ENCODE results near the gene C1QTNF2. TPM values are rescaled to one million over a fixed set of nuclear protein-coding genes. Genes with fewer than 3 reads are reported as not detected.
A peak's percentile ranks its signal among the peaks of the same experiment; 100 is the strongest.
"Not testable (repeated sequence)": the region's sequence is repeated elsewhere in the genome, so short reads cannot be mapped to it uniquely, and the experiment has no call there.

C1QTNF2 gene
- total and polyA plus RNA-seq, 2 donors, result 4.0 to 17.1 TPM

- WGBS, result 55% methylated on average over 6 of the region's 6 CpGs
- no peak overlapping the region for H3K27ac ChIP-seq (ENCODE audit: low read depth)
- H3K4me1 ChIP-seq (ENCODE audit: insufficient read depth), result no peaks in the 10 kb centered on the region
- DNase-seq (ENCODE audit: extremely low spot score), result no peak
- H3K36me3 ChIP-seq (ENCODE audit: insufficient read depth), result no peaks in the 10 kb centered on the region
- no peak overlapping the region for H3K4me3 ChIP-seq (ENCODE audit: low read depth, low read length)
These were observed 23.0 kb downstream of the C1QTNF2 start for GRCh38 chr5:160347448-160347847.

- H3K27ac ChIP-seq (ENCODE audit: low read depth), result no peak overlapping the region
- no peak for DNase-seq (ENCODE audit: extremely low spot score)
- no peaks in the 10 kb centered on the region for H3K4me1 ChIP-seq (ENCODE audit: insufficient read depth)
- 64% methylated on average over 4 of the region's 4 CpGs for WGBS
- H3K36me3 ChIP-seq (ENCODE audit: insufficient read depth), result no peaks in the 10 kb centered on the region
- no peak overlapping the region for H3K4me3 ChIP-seq (ENCODE audit: low read depth, low read length)
These were observed 27.9 kb downstream of the C1QTNF2 start for GRCh38 chr5:160342413-160342941.

GRCh38 chr5:160341309-160341870 lies 29.0 kb downstream of the C1QTNF2 start:
- no peak for DNase-seq (ENCODE audit: extremely low spot score)
- H3K4me1 ChIP-seq (ENCODE audit: insufficient read depth), result no peaks in the 10 kb centered on the region
- peak overlapping the region; percentile 3 for H3K27ac ChIP-seq (ENCODE audit: low read depth)
- H3K4me3 ChIP-seq (ENCODE audit: low read depth, low read length), result no peak overlapping the region
- 66% methylated on average over 6 of the region's 6 CpGs for WGBS
- no peaks in the 10 kb centered on the region for H3K36me3 ChIP-seq (ENCODE audit: insufficient read depth)

- not testable (repeated sequence) for DNase-seq (ENCODE audit: extremely low spot score); H3K4me1 ChIP-seq (ENCODE audit: insufficient read depth); H3K4me3 ChIP-seq (ENCODE audit: low read depth, low read length); H3K27ac ChIP-seq (ENCODE audit: low read depth); H3K36me3 ChIP-seq (ENCODE audit: insufficient read depth)
These were observed 29.9 kb downstream of the C1QTNF2 start for GRCh38 chr5:160340513-160340912.

- WGBS, result 78% methylated on average over 10 of the region's 10 CpGs
- no peak for DNase-seq (ENCODE audit: extremely low spot score)
- Histone ChIP-seq H3K4me3 (ENCODE audit: low read depth, low read length) (no peak overlapping the region), H3K4me1 (ENCODE audit: insufficient read depth) (no peaks in the 10 kb centered on the region), H3K27ac (ENCODE audit: low read depth) (no peak overlapping the region), H3K36me3 (ENCODE audit: insufficient read depth) (no peaks in the 10 kb centered on the region)
These were observed 30.9 kb downstream of the C1QTNF2 start for GRCh38 chr5:160339406-160340130.

GRCh38 chr5:160334716-160335115 lies 35.7 kb downstream of the C1QTNF2 start:
- not testable (repeated sequence) for H3K4me3 ChIP-seq (ENCODE audit: low read depth, low read length); H3K4me1 ChIP-seq (ENCODE audit: insufficient read depth); H3K27ac ChIP-seq (ENCODE audit: low read depth); H3K36me3 ChIP-seq (ENCODE audit: insufficient read depth); DNase-seq (ENCODE audit: extremely low spot score)
- WGBS, result 83% methylated on average over 3 of the region's 3 CpGs

- Histone ChIP-seq H3K36me3 (ENCODE audit: insufficient read depth) (no peaks in the 10 kb centered on the region), H3K4me1 (ENCODE audit: insufficient read depth) (no peaks in the 10 kb centered on the region), H3K4me3 (ENCODE audit: low read depth, low read length) (no peak overlapping the region), H3K27ac (ENCODE audit: low read depth) (no peak overlapping the region)
- DNase-seq (ENCODE audit: extremely low spot score), result no peak
- 85% methylated on average over 3 of the region's 3 CpGs for WGBS
These were observed 36.7 kb downstream of the C1QTNF2 start for GRCh38 chr5:160333721-160334120.

GRCh38 chr5:160330212-160330611 lies 40.2 kb downstream of the C1QTNF2 start:
- 84% methylated on average over 4 of the region's 4 CpGs for WGBS
- H3K27ac ChIP-seq (ENCODE audit: low read depth), result no peak overlapping the region

GRCh38 chr5:160327818-160328217 lies 42.6 kb downstream of the C1QTNF2 start:
- Histone ChIP-seq H3K36me3 (ENCODE audit: insufficient read depth) (no peaks in the 10 kb centered on the region), H3K4me1 (ENCODE audit: insufficient read depth) (no peaks in the 10 kb centered on the region), H3K4me3 (ENCODE audit: low read depth, low read length) (no peak overlapping the region), H3K27ac (ENCODE audit: low read depth) (no peak overlapping the region)
- WGBS, result 87% methylated on average over 6 of the region's 6 CpGs
- no peak for DNase-seq (ENCODE audit: extremely low spot score)

More at GRCh38 chr5:160330212-160330611, 40.2 kb downstream of the C1QTNF2 start:
- no peak for DNase-seq (ENCODE audit: extremely low spot score)
- H3K4me1 ChIP-seq (ENCODE audit: insufficient read depth), result no peaks in the 10 kb centered on the region
- no peaks in the 10 kb centered on the region for H3K36me3 ChIP-seq (ENCODE audit: insufficient read depth)
- H3K4me3 ChIP-seq (ENCODE audit: low read depth, low read length), result no peak overlapping the region

GRCh38 chr5:160326981-160327380 lies 43.4 kb downstream of the C1QTNF2 start:
- H3K4me3 ChIP-seq (ENCODE audit: low read depth, low read length), result no peak overlapping the region
- DNase-seq (ENCODE audit: extremely low spot score), result no peak
- WGBS, result 82% methylated on average over 2 of the region's 2 CpGs
- H3K36me3 ChIP-seq (ENCODE audit: insufficient read depth), result no peaks in the 10 kb centered on the region
- no peak overlapping the region for H3K27ac ChIP-seq (ENCODE audit: low read depth)
- H3K4me1 ChIP-seq (ENCODE audit: insufficient read depth), result no peaks in the 10 kb centered on the region

GRCh38 chr5:160325716-160326115 lies 44.7 kb downstream of the C1QTNF2 start:
- Histone ChIP-seq H3K4me3 (ENCODE audit: low read depth, low read length) (no peak overlapping the region), H3K27ac (ENCODE audit: low read depth) (no peak overlapping the region), H3K4me1 (ENCODE audit: insufficient read depth) (no peaks in the 10 kb centered on the region), H3K36me3 (ENCODE audit: insufficient read depth) (no peaks in the 10 kb centered on the region)
- DNase-seq (ENCODE audit: extremely low spot score), result no peak
- 74% methylated on average over 2 of the region's 2 CpGs for WGBS

GRCh38 chr5:160324886-160325285 lies 45.5 kb downstream of the C1QTNF2 start:
- H3K4me1 ChIP-seq (ENCODE audit: insufficient read depth), result no peaks in the 10 kb centered on the region
- WGBS, result 77% methylated on average over 2 of the region's 2 CpGs
- no peak overlapping the region for H3K4me3 ChIP-seq (ENCODE audit: low read depth, low read length)
- H3K36me3 ChIP-seq (ENCODE audit: insufficient read depth), result no peaks in the 10 kb centered on the region
- DNase-seq (ENCODE audit: extremely low spot score), result no peak
- no peak overlapping the region for H3K27ac ChIP-seq (ENCODE audit: low read depth)

- WGBS, result 94% methylated on average over 4 of the region's 4 CpGs
- no peak overlapping the region for H3K4me3 ChIP-seq (ENCODE audit: low read depth, low read length)
- H3K4me1 ChIP-seq (ENCODE audit: insufficient read depth), result no peaks in the 10 kb centered on the region
- no peak for DNase-seq (ENCODE audit: extremely low spot score)
- H3K36me3 ChIP-seq (ENCODE audit: insufficient read depth), result no peaks in the 10 kb centered on the region
- H3K27ac ChIP-seq (ENCODE audit: low read depth), result no peak overlapping the region
These were observed 52.0 kb downstream of the C1QTNF2 start for GRCh38 chr5:160318409-160318808.

- Histone ChIP-seq H3K36me3 (ENCODE audit: insufficient read depth) (no peaks in the 10 kb centered on the region), H3K4me3 (ENCODE audit: low read depth, low read length) (no peak overlapping the region), H3K27ac (ENCODE audit: low read depth) (no peak overlapping the region), H3K4me1 (ENCODE audit: insufficient read depth) (no peaks in the 10 kb centered on the region)
- WGBS, result 49% methylated on average over 5 of the region's 5 CpGs
- DNase-seq (ENCODE audit: extremely low spot score), result no peak
These were observed 53.0 kb downstream of the C1QTNF2 start for GRCh38 chr5:160317434-160317833.

Measured in urinary bladder (tissue), 4 donors.